Measurements from ENCODE around the gene SUSD5.
"Not testable (repeated sequence)": the region's sequence is repeated elsewhere in the genome, so short reads cannot be mapped to it uniquely, and the experiment has no call there.

Gene SUSD5

DNA sequence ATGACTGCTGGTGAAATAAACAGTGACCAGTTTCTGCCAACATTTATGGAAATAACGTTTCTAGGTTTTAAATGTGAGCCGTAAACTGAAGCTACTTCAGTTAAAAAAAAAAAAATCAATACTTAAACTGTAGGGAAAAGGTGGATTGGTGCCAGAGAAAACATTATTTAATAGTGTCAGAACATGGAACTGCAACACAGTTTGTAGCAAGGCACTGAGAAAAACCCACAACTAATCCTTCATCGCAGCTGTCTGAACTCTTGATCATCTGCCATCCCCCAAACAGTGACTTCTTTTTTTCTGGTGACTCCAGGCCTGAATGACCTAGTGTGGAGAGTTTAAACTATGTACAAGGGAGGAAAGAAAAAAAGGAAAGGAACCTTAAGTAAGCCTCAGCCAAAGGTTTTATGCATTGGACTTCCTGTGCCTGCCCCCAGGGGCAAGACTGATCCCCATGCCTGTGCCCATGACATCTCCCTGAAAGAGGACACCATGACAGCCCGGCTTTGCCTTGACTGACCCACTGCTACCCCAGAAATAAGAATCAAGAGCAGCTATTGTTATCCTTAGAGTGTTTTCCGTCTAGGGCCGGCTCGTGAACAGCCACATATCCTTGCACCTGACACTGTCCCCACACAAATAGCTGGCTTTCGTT, 71.7 kb downstream of the SUSD5 start:
- no peak for DNase-seq

DNA sequence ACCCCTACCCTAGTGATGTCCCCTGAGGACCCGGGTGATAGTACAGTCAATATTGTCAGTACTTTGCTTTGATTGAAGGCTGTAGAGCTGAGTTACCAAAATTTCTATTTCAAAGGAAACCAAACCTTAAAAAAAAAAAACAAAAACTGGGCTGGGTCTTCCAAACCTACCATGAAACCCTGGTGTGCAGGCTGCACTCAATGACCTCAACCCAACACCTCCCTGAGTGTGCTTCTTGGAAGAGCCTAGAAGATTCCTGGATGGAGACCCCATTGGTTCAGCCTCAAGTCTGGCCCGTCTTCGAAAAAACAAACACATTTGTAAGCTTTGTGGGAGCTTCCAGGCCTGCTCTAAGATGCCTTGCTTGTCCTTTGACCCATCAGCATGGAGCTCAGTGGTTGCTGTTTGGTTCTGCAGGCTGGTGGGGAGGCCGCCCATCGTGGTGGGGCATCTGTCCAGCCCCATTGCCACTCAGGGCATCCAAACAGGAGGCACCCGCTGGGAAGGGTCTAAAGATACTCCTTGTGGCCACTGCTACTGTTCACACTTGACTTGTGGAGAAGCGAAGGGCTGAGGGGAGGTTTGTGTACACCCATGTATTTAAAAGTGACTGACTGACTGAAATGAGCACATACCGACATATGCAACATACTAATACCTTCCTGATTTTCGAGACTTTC, 72.6 kb downstream of the SUSD5 start:
- no peak for DNase-seq

DNA sequence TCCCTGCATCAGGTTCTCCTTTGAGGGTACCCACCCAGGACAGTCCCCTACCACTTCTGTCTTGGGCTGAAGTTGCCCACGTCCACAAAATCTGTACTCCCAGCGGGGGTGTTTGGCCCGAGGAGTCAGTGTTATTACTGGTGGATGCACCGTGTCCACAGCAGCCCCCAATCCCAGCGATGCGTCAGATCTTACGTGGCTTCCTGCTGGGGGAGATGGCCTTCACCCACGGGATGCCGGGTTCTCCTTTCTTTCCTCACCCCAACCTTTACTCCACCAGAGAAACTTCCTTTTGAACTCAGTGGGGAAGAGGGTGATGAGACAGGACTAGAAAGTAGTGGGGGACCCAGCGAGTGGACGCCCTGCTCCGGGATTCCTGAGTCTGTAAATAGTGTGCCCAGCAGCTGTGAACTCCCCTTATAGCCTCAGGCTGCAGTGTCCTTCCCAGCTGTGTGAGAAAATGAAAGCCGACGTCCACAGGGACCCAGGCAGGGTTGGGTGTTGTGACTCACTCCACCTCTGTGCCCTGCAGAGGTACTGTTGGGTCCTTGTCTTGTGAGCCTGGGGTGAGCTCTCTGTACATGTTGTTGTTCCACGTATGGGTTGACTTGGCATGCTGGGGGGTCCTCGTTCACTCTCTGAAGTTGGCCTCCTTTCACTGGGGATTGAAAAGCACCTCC, 73.2 kb downstream of the SUSD5 start:
- no peak for DNase-seq

DNA sequence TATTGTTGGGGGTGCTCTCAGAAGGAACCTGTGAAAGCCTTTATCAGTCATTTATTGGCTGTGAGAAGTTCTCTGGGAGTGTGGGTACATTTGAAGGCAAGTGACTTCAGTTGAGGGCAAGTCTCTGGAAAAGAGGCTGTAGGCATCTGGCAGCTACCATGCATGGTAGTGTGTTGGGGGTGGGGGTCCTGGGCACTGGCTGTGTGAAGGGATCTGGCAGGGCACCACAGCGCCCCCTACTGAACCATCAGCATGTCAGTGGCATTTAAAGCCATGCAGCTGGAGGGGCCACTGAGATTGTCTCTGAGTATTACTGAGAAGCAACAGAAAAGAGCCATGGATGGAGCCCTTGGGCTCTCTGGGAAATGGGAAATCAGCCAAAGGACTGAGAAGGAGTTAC, 74.2 kb downstream of the SUSD5 start:
- DNase-seq = no peak

DNA sequence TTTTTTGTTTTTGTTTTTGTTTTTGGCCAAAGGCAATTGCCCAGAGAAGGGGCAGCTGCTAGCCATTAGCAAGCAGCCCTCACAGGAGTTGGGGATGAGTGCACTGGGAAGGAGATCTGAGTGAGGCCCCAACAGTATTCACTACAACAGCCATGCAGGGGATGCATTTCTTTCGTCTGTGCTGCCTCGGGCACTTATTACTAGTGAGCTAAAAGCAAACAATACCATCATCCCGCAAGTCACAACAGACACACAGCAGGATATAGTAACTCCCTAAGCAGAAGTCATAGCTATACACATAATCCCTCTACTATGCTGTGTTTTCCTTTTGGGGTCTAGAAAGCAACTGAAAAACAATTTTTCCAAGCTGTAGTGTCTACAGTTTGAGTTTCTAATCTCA, 77.6 kb downstream of the SUSD5 start:
- no peak for DNase-seq

DNA sequence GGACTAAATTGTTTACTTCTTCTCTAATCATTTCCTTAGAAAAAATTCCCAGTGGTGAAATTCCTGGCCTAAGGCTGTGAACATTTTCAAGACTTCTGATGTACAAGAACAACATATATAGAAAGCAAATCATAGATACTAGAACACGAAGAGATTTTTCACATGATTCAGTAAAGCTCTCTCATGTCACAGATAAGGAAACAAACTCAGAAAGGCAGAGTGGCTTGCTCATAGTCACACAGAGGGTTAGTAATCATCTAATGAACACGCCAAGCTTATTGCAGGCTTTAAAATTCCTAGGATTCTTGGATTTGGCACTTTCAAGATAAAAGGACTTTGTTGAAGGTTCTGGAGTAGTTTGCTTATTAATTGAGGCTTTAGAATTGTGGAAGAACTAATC, 78.6 kb downstream of the SUSD5 start:
- DNase-seq = no peak

DNA sequence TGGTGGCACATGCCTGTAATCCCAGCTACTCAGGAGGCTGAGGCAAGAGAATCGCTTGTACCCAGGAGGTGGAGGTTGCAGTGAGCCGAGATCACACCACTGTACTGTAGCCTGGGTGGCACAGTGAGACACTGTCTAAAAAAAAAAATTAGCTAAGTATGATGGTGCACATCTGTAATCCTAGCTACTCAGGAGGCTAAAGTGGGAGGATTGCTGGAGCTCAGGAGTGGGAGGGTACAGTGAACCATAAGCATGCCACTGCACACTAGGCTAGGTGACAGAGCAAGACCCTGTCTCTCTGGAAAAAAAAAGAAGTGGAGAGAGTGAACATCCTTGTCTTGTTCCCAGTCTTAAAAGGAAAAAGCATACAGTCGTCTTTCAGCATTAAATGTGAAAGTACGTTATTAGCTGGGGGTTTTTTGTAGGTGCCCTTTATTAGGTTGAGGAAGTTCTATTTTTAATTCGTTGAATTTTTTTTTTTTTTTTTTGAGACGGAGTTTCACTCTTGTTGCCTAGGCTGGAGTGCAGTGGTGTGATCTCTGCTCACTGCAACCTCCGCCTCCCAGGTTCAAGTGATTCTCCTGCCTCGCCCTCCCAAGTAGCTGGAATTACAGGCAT, 79.5 kb downstream of the SUSD5 start:
- DNase-seq = not testable (repeated sequence)

DNA sequence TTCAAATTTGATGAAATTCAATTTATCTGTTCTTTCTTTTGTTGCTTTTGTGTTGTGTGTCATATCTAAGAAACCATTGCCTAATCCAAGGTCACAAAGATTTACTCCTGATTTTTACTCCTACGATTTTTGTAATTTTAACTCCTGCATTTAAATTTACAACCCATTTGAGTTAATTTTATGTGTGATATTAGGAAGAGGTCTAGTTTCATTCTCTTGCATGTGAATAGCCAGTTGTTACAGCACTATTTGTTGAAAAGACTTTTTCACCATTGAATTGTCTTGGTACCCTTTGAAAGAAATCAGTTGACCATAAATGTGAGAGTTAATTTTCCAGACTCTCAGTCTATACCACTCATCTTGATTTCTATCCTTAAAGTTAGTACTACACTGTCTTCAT, 80.9 kb downstream of the SUSD5 start:
- no peak for DNase-seq

DNA sequence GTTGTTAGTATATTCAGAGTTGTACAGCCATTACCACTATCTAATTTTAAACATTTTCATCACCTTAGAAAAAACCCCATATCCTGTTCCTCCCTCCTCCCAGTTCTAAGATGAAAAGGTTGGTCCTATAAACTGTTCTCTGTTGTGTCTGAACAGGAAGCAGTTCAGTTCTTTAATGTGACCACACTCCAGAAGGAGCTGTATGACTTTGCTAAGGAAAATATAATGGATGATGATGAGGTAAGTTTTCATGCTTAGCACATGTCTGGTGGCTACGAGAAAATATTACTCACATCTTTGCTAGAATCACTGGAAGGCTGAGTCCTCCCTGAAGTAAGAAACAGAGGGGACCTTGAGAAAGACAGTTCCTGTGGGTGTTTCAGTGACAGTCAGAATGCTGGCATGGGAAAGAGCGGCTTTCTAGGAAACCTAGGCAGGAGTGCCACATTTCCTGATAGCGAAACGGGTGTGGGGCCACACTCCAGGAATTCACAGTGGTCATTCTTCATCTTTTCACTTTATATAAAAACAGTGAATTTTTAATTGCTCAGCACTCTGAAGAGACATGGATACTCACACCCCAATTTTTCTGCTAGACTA, 84.5 kb downstream of the SUSD5 start:
- no peak for DNase-seq

DNA sequence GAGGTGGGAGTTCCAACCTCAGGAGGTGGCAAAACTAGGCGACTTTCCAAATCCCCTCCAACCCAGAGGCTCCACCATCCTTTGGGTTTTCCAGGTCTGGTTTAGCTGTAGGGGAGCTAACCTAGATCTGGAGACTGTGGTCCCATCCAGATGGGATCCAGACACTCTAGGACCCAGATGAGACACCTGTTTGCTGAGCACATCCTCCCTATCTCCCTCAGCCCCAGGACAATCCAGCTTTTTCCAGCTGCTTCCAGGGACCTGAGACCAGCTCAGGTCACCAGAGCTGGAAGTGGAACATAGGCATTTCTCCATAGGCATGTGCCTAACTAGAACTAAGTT, 86.6 kb downstream of the SUSD5 start:
- DNase-seq = no peak

DNA sequence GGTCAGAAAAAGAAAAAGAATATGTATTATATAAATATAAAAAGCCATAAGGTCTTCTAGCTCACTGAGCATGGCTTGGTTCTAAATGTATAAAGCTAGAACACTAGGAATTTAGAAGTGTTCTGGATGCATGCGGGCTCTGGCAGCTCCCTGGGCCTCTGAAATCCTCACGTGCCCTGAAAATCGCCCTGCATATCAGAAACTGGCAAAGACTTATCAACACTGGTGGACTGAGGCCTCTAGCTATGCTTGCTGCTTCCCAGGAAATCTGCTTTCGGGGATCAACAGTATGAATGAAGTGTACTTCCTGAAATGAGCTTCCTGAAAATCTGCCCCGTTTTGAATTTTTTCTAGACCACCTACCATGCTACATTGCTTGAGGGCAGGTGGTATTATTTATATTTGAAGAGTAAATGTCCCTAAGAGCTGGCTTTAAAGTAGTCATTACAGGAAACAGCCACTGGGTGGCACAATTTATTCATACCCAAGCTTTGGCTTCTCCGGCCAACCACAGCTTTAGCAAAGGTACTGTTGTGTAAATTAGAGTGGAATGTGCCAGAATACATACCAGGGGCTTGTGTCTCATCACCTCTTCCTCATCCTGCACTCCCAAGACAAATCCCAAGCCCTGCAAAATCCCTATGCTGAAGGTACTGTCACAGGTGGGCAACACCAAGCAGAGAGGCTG, 87.1 kb downstream of the SUSD5 start:
- DNase-seq = peak; percentile 72

DNA sequence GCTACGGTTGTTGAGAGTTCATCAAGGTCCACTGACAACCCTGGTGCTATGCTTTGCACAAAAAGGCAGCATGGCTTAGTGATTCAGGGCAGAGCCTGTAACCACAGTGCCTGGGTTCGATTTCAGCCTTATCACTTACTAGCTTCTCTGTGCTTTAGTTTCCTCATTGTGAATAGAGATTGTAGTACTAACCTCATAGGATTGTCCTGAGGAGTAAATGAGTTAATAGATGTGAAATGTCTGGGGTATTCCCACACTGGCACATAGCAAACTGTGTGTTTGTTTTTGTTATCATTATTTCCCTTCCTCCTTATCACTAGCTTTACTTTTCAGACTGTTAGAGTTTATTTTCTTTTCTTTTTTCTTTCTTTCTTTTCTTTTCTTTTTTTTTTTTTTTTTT, 88.5 kb downstream of the SUSD5 start:
- DNase-seq = no peak

DNA sequence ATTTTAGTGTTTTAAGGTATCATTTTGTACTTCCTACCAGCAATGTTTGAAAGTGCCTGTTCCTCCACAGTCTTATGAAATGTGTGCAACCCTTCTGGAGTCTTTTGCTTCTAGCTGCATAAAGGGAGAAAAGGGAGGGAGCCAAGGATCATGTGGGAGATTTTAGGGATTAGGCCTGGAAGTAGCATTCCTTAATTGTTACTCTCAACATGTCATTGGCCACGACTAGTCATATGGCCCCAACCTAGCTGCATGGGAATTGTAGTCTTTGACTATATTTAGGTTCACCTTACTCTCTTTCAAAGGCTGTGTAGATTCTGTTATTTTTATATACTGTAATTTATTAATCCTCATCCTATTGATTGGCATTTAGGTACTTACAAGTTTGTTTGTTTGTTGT, 89.9 kb downstream of the SUSD5 start:
- no peak for DNase-seq

DNA sequence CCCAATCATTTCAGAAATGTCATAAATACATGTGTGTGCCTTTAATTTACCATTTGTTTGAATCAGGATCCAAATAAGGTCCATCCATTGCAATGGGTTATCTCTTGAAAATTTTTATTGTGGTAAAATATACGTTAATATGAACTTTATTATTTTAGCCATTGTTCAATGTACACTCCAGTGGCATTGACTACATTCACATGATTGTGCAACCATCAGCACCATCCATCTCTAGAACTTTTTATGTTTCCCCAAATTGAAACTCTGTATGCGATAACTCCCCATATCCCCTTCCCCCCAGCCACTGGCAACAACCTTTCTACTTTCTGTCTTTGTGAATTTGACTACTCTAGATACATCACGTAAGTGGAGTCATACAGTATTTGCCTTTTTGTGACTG, 92.8 kb downstream of the SUSD5 start:
- DNase-seq = no peak

DNA sequence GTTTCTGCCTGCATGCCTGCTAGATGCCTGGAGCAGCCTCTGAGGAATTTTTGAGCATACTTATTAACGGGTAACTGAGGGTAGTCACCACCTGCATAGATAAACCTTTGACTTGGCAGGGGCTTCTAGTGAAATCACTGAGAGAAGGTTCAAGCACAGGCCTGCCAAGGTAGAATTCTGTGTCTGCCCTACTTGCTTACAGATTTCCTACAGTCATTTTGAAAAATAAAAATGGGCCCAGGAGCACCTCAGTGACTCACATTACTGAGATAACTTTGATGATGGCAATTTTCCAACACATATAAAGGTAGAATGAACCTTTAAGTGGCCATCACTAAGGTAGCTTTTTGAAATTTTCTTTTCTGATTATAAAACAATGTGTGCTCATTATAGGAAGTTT, 94.0 kb downstream of the SUSD5 start:
- no peak for DNase-seq

DNA sequence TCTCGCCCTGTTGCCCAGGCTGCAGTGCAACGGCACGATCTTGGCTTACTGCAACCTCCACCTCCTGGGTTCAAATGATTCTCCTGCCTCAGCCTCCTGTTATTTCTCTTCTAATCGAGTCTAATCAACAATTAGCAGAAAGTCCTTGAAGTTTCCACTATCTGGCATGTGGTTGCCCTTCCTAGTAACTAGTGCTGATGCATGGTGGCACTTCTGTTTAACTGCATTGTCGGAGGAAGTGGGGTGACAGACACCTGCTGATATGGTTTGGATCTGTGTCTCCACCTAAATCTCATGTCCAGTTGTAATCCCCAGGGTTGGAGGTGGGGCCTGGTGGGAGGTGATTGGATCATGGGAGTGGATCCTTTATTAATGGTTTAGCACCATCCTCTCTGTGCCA, 95.6 kb downstream of the SUSD5 start:
- no peak for DNase-seq

DNA sequence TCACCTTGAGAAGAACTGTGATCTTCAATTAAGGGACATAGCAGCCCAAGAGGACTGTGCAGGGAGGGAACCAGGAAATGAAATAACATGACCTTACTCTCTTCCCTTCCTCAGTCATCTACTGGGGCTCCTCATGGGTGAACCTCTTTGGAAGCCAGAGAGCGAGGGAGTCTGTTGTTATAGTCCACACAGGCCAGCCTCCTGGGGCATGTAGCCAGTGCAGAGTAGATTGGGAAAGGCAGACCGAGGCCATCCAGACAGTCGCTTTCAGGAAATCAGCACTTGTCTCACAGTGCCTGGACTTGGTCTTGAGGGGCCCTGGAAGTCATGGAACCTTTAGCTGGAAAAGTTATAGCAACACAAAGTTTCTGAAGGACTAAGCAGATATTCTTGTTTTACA, 98.7 kb downstream of the SUSD5 start:
- DNase-seq = no peak

DNA sequence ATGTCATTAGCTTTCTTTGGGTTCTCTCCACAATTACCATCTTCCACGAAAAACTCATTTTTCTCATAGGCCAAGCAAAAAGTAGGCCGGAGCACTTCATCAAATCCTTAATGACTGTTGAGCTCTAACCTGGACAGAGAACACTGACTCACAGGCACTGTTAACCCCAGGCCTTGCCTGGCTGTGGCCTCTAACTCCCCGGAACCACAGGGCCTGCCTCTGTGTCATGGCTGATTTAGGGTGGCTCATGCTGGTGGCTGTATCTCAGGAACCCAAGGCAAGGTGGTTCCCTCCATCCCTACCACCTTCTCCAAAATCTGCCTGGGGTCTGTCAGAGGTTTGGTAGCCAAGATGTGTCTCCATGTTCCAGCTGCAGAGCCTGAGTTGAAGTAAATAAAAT, 101.1 kb downstream of the SUSD5 start:
- no peak for DNase-seq

DNA sequence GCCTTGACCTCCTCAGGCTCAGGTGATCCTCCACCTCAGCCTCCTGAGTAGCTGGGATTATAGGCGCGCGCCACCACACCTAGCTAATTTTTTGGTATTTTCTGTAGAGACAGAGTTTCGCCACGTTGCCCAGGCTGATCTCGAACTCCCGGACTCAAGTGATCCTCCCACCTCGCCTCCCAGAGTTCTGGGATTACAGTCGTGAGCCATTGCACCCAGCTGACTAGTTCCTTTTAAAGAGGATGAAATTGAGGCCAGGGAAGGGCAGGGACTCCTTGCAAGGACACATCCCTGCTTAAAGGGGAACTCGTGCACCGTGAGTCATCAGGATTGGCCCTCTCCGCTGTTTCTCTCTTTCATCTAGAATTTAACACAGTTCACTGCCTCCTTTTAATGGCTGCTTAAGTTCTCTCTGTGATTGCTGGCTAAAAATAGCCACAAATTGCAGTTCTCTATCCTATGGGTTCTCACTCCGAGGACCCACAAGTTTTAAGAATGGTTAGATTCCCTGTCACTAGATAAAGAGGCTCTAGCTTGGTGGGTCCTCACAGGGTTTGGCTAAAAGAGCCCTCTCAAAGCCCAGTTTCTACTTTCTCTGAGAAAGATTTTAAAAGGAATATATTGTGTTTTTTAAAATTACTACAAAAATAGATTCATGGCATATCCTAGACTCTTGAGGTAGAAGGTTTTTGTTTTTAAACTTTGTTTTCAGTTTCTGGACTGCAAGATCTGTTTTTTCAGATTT, 103.4 kb downstream of the SUSD5 start:
- no peak for DNase-seq

DNA sequence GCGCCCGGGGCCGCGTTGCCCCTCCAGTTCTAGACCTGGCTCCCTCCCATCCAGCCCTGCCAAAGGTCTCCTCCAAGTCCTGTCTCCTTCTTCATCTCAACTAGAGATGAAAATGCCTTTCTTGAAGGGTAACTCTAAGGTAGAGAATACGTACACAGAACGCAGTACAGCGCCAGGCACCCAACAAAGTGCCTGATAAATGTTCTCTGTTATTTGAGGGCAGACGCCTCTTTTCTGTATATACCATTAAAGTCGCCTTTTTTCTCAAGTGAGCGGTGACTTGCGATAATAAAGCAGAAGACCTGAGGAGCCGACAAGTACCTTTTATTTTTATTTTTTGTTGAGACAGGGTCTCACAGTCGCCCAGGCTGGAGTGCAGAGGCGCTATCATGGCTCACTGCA, 104.0 kb downstream of the SUSD5 start:
- DNase-seq = no peak

DNA sequence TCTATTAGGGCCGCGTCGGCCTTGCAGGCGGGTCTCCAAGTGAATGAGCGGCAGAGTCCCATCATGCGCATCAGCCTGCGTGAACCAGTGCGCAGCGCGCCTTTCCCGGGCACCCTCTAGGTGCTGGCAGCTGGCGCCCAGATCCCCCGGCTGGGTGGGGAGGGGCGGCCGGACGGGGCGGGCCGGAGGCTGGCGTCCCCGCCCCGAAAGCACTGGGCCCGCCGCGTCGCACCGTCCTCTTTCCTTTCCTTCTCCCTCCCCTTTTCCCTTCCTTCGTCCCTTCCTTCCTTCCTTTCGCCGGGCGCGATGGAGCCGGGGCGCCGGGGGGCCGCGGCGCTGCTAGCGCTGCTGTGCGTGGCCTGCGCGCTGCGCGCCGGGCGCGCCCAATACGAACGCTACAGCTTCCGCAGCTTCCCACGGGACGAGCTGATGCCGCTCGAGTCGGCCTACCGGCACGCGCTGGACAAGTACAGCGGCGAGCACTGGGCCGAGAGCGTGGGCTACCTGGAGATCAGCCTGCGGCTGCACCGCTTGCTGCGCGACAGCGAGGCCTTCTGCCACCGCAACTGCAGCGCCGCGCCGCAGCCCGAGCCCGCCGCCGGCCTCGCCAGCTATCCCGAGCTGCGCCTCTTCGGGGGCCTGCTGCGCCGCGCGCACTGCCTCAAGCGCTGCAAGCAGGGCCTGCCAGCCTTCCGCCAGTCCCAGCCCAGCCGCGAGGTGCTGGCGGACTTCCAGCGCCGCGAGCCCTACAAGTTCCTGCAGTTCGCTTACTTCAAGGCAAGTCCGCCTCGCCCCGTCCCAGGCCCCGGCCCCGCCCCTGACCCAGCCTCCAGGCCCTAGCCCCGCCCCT, 104.6 kb downstream of the SUSD5 start, which contains the start of gene CRTAP:
Gene CRTAP (plus strand): TSS at position 243 of the 850 bp plus-strand sequence. CDS start 64 bp downstream, at position 307.
- peak; percentile 84 for DNase-seq

All from KG1 (cell line).